ENCODE data around the gene EEF2K. TPM values are rescaled to one million over a fixed set of nuclear protein-coding genes. Genes with fewer than 3 reads are reported as not detected.

Gene EEF2K
- total and polyA plus RNA-seq, 2 of the 13 experiments (the other 11 are each of a cell fraction or from before 2014, with no cell fraction given), result 22.0 to 23.8 TPM

GRCh38 chr16:22232277-22233036 lies 26.4 kb downstream of the EEF2K start (continued):
- TF ChIP-seq ZNF775 (CRISPR knock-in tag; IDR thresholded peaks at IDR 0.05; ENCODE audit: borderline replicate concordance) (no peak), ZNF121 (CRISPR knock-in tag; IDR thresholded peaks at IDR 0.05) (peak; percentile 50; the same call in 1 of the 2 replicates), ZNF337 (CRISPR knock-in tag; IDR thresholded peaks at IDR 0.05; ENCODE audit: borderline replicate concordance, low read depth) (no peak), DR1 (CRISPR knock-in tag; IDR thresholded peaks at IDR 0.05) (0 out of 2 replicates have a peak, but pooled peaks have one; percentile 48), SMAD1 (CRISPR knock-in tag; IDR thresholded peaks at IDR 0.05; ENCODE audit: borderline replicate concordance, low read depth) (no peak), RNF2 (conservative IDR thresholded peaks at IDR 0.05; ENCODE audit: low read depth) (no peak), KLF9 (CRISPR knock-in tag; IDR thresholded peaks at IDR 0.05; ENCODE audit: low read depth) (no peak), GTF2F1 (IDR thresholded peaks at IDR 0.05; ENCODE audit: low read length) (no peak), TAF15 (IDR thresholded peaks at IDR 0.05; ENCODE audit: low read depth, low read length, poor library complexity, severe bottlenecking) (no peak), NFRKB (IDR thresholded peaks at IDR 0.05) (no peak), ZNF136 (CRISPR knock-in tag; IDR thresholded peaks at IDR 0.05; ENCODE audit: low read depth) (no peak), U2AF2 (IDR thresholded peaks at IDR 0.05; ENCODE audit: low read depth, low read length) (no peak), PRPF4 (IDR thresholded peaks at IDR 0.05; ENCODE audit: low read depth, low read length, poor library complexity, severe bottlenecking) (no peak), SP5 (CRISPR knock-in tag; IDR thresholded peaks at IDR 0.05; ENCODE audit: borderline replicate concordance, low read depth) (no peak), NPAS2 (CRISPR knock-in tag; IDR thresholded peaks at IDR 0.05; ENCODE audit: borderline replicate concordance) (no peak), KDM2A (CRISPR knock-in tag; IDR thresholded peaks at IDR 0.05; ENCODE audit: borderline replicate concordance, low read depth) (0 out of 2 replicates have a peak, but pooled peaks have one; percentile 15), NFE2 (CRISPR knock-in tag; IDR thresholded peaks at IDR 0.05) (no peak), ZNF577 (CRISPR knock-in tag; IDR thresholded peaks at IDR 0.05; ENCODE audit: borderline replicate concordance, low read depth) (no peak), ZSCAN29 (CRISPR knock-in tag; conservative IDR thresholded peaks at IDR 0.05) (no peak), ZMYM4 (CRISPR knock-in tag; IDR thresholded peaks at IDR 0.05) (peak; percentile 79), ZNF232 (CRISPR knock-in tag; IDR thresholded peaks at IDR 0.05; ENCODE audit: borderline replicate concordance) (no peak; the same call in 1 of the 2 replicates), ZNF616 (CRISPR knock-in tag; IDR thresholded peaks at IDR 0.05; ENCODE audit: low read depth) (no peak), POGZ (CRISPR knock-in tag; IDR thresholded peaks at IDR 0.05) (peak; percentile 60; the same call in 1 of the 2 replicates), KDM6A (CRISPR knock-in tag; IDR thresholded peaks at IDR 0.05; ENCODE audit: low read depth) (0 out of 2 replicates have a peak, but pooled peaks have one; percentile 54)
- TF ChIP-seq, protein P1, sequence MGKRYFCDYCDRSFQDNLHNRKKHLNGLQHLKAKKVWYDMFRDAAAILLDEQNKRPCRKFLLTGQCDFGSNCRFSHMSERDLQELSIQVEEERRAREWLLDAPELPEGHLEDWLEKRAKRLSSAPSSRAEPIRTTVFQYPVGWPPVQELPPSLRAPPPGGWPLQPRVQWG (CRISPR knock-in tag; IDR thresholded peaks at IDR 0.05; ENCODE audit: borderline replicate concordance, low read depth), result no peak

Measured in HepG2 (cell line).